GM23248 (cell line): ENCODE results near the gene NFIA. TPM values are rescaled to one million over a fixed set of nuclear protein-coding genes. Genes with fewer than 3 reads are reported as not detected.
A peak's percentile ranks its signal among the peaks of the same experiment; 100 is the strongest.
"Not testable (repeated sequence)": the region's sequence is repeated elsewhere in the genome, so short reads cannot be mapped to it uniquely, and the experiment has no call there.

Experiments
- DNase-seq: peaks from one replicate; pipeline ENCODE4 v3.0.0-alpha.2; 2015
- H2AFZ ChIP-seq: fragments of 200-600 bp; sonication (generic); 2 replicates; pipeline ENCODE4 v1.6.1; 2016; ENCODE audit warnings: antibody characterized with exemption
- H3F3A ChIP-seq: fragments of 200-600 bp; sonication (generic); 2 replicates; pipeline ENCODE4 v1.6.1; 2016; ENCODE audit warnings: mild to moderate bottlenecking, antibody characterized with exemption, mixed run types; ENCODE audit not compliant: insufficient read depth
- H3K27ac ChIP-seq: fragments of 200-600 bp; sonication (generic); 2 replicates; pipeline ENCODE4 v1.5.1; 2016; ENCODE audit warnings: mild to moderate bottlenecking
- H3K27me3 ChIP-seq: fragments of 200-600 bp; sonication (generic); replicated peaks from 2 replicates; pipeline ENCODE4 v1.6.1; 2016; ENCODE audit warnings: mild to moderate bottlenecking; ENCODE audit not compliant: insufficient read depth
- H3K36me3 ChIP-seq: fragments of 200-600 bp; sonication (generic); 2 replicates; pipeline ENCODE4 v1.6.1; 2016; ENCODE audit warnings: low read depth, mild to moderate bottlenecking
- H3K4me1 ChIP-seq: fragments of 200-600 bp; sonication (generic); 2 replicates; pipeline ENCODE4 v1.6.1; 2016; ENCODE audit warnings: mild to moderate bottlenecking; ENCODE audit not compliant: insufficient read depth
- H3K4me2 ChIP-seq: fragments of 200-600 bp; sonication (generic); one replicate; pipeline ENCODE4 v1.6.1; 2016; ENCODE audit warnings: mild to moderate bottlenecking; ENCODE audit not compliant: unreplicated experiment
- H3K4me3 ChIP-seq: fragments of 200-600 bp; sonication (generic); 2 replicates; pipeline ENCODE4 v1.5.1; 2016; ENCODE audit warnings: mild to moderate bottlenecking
- H3K79me2 ChIP-seq: fragments of 200-600 bp; sonication (generic); 2 replicates; pipeline ENCODE4 v1.6.1; 2016; ENCODE audit warnings: mild to moderate bottlenecking; ENCODE audit not compliant: insufficient read depth
- H3K9ac ChIP-seq: fragments of 200-600 bp; sonication (generic); 2 replicates; pipeline ENCODE4 v1.6.1; 2016; ENCODE audit warnings: mild to moderate bottlenecking
- H3K9me2 ChIP-seq: fragments of 200-600 bp; sonication (generic); 2 replicates; pipeline ENCODE4 v1.6.1; 2016; ENCODE audit warnings: mixed run types, mild to moderate bottlenecking, moderate library complexity; ENCODE audit not compliant: insufficient read depth
- H3K9me3 ChIP-seq: fragments of 200-600 bp; sonication (generic); one replicate; pipeline ENCODE4 v1.6.1; 2017; ENCODE audit warnings: low read depth
- H4K20me1 ChIP-seq: fragments of 200-600 bp; sonication (generic); 2 replicates; pipeline ENCODE4 v1.6.0; 2016; ENCODE audit not compliant: insufficient read depth
- EZH2 ChIP-seq: fragments of 200-600 bp; sonication (generic); IDR thresholded peaks from 2 replicates; pipeline ENCODE4 v1.6.1; 2018; ENCODE audit warnings: antibody characterized with exemption, mild to moderate bottlenecking; ENCODE audit not compliant: insufficient read depth, poor library complexity, severe bottlenecking
- EZH2phosphoT487 ChIP-seq: fragments of 200-600 bp; sonication (generic); IDR thresholded peaks from 2 replicates; pipeline ENCODE4 v1.6.1; 2018; ENCODE audit warnings: antibody characterized with exemption, moderate library complexity, mild to moderate bottlenecking, low read depth; ENCODE audit not compliant: insufficient read depth
- whole genome bisulfite sequencing, 2 experiments: methylation state at CpG; one replicate each; pipeline ENCODE4 v1.1.6; 2015 to 2017; ENCODE audit warnings: low lambda C conversion rate in 2 of 2, low coverage in 1 of 2; ENCODE audit errors: missing lambda C conversion rate in 2 of 2; 5-methylcytosine and 5-hydroxymethylcytosine counted together
- in situ Hi-C: fragments of 300-500 bp; cut with MboI; formaldehyde crosslinking; loops from 2 replicates; pipeline ENCODE4 v1.15.0; 2020
- polyA plus RNA-seq: library from polyadenylated mRNA; unstranded; fragments of >200 nt; fragmentation: Nextera tagmentation; extraction: Ambion mirVana; gene quantifications from 2 replicates; pipeline ENCODE4 v1.2.1, GENCODE V29; 2016
- total RNA-seq: library from RNA; depleted of rRNA; stranded (reverse); fragments of >200 nt; shearing (Covaris generic); gene quantifications from 2 replicates; pipeline ENCODE4 v1.2.3, GENCODE V29; 2014

Gene NFIA
- total and polyA plus RNA-seq, 2 experiments from 2014 or later: 3.4 to 8.8 TPM

DNA sequence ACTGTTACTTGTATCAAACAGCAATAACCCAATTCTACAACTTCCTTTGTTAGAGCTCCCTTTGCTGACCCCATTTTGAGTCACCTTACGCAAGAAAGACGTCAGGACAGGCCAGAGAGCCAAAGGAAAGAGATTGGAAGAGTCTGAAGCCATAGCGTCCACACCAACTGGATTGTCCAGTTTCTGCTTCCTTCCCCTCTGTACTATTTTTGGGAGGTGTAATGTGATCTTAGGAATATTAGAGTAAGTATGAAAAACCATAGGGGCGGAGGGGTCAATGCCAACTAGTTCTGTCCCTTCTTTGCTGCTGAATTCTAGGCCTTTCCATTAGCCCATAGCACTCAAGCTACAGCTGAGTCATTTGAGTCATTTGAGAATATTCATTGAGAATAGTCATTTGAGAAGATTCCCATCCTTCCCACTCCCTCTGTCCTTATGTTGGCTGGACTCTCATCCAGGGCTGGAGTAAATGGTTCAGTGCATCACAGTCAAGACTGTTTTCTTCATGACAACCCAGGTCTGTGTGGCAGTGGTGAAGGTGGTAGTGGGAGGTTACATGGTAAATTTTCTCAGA, 14.8 kb upstream of the NFIA start:
- TF ChIP-seq EZH2phosphoT487 (no peak), EZH2 (no peak)
- Histone ChIP-seq H2AFZ (no peak overlapping the region), H3K9me2 (no peaks in the 10 kb centered on the region), H4K20me1 (no peaks in the 10 kb centered on the region), H3K9me3 (no peaks in the 10 kb centered on the region), H3K79me2 (no peaks in the 10 kb centered on the region), H3K4me2 (no peak overlapping the region), H3K4me3 (no peak overlapping the region), H3K27me3 (no peaks in the 10 kb centered on the region), H3K4me1 (no peaks in the 10 kb centered on the region), H3K27ac (no peak overlapping the region), H3K36me3 (no peaks in the 10 kb centered on the region), H3K9ac (no peak overlapping the region), H3F3A (no peaks in the 10 kb centered on the region)
- in situ Hi-C loops: loop anchor here (25.0 kb wide), 1 partner anchor 270 kb away; no protein-coding TSS in a partner anchor
- 92 to 95% methylated on average over 4 of the region's 4 CpGs for WGBS, 2 experiments
- DNase-seq: peak; percentile 23

DNA sequence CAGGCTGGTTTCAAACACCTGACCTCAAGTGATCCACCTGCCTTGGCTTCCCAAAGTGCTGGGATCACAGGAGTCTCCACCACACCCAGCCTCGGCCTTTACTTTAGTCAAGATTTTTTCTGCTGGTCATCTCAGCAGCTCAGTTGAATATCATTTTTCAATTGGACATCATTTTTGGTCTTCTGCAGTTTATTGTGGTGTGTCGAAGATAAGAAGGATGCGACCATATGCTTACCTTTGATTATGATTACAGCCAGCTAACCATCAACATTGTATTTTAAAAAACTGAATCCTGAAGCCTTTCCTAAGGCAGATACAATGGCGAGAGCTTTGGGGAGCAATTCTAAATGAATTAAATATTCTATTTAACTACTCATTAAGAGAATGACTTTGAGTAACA, 12.3 kb upstream of the NFIA start:
- H3K4me2 ChIP-seq: no peak overlapping the region
- H3F3A ChIP-seq: no peaks in the 10 kb centered on the region
- no peak overlapping the region for H3K9ac ChIP-seq
- 91 to 92% methylated on average over 4 of the region's 4 CpGs for WGBS, 2 experiments
- TF ChIP-seq EZH2 (no peak), EZH2phosphoT487 (no peak)
- no peaks in the 10 kb centered on the region for H3K27me3 ChIP-seq
- no peaks in the 10 kb centered on the region for H3K79me2 ChIP-seq
- H3K9me2 ChIP-seq: no peaks in the 10 kb centered on the region
- no peak overlapping the region for H3K27ac ChIP-seq
- no peak overlapping the region for H3K4me3 ChIP-seq
- no peaks in the 10 kb centered on the region for H3K4me1 ChIP-seq
- H2AFZ ChIP-seq: no peak overlapping the region
- in situ Hi-C loops: loop anchor here (25.0 kb wide), 1 partner anchor 267 kb away; no protein-coding TSS in a partner anchor
- H3K9me3 ChIP-seq: no peaks in the 10 kb centered on the region
- no peaks in the 10 kb centered on the region for H3K36me3 ChIP-seq
- H4K20me1 ChIP-seq: no peaks in the 10 kb centered on the region
- DNase-seq: no peak

DNA sequence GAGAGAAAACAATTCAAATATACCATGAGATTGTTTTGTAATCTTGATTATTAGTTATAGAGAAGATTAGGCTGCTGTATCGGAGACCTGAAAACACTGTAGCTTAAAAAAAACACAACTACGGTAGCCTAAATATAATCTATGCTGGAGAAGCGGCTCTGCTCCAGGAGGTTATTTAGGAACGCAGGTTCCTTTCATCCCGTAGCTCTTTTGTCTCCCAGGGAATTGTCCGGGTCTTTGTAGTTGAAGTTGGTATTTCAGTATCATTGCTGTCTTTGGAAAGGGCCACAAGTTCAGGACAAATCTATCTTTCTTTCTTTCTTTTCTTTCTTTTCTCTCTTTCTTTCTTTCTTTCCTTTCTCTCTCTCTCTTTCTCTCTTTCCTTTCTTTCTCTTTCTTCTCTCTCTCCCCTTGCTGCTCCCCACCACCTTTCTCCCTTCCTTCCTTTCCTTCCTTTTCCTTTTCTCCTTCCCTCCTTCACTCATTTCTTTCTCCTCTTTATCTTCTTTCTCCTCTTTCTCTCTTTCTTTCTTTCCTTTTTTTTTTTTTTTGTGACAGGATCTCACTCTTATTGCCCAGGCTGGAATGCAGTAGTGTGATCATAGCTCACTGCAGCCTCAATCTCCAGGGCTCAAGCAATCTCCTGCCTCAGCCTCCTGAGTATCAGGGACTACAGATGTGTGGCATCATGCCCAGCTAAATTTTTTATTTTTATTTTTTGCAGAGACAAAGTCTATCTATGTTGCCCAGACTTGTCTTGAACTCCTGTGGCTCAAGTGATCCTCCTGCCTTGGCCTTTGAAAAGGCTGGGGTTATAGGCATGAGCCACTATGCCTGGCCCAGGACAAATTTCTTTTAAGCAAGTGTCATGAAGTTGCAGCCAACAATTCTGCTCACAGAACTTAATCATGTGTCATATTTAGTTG, 10.9 kb upstream of the NFIA start:
- in situ Hi-C loops: loop anchor here (25.0 kb wide), 1 partner anchor 266 kb away; no protein-coding TSS in a partner anchor
- TF ChIP-seq EZH2 (no peak), EZH2phosphoT487 (no peak)
- Histone ChIP-seq H2AFZ (no peak overlapping the region), H3K9me3 (no peaks in the 10 kb centered on the region), H3K79me2 (no peaks in the 10 kb centered on the region), H3K27me3 (no peaks in the 10 kb centered on the region), H3K9me2 (no peaks in the 10 kb centered on the region), H3K36me3 (no peaks in the 10 kb centered on the region), H3K4me2 (no peak overlapping the region), H3F3A (peaks cover 6% of the 10 kb centered on the region), H3K27ac (no peak overlapping the region), H4K20me1 (no peaks in the 10 kb centered on the region), H3K4me3 (no peak overlapping the region), H3K4me1 (no peaks in the 10 kb centered on the region), H3K9ac (no peak overlapping the region)
- no peak for DNase-seq
- WGBS, 2 experiments: 75 to 77% methylated on average over 6 of the region's 6 CpGs

DNA sequence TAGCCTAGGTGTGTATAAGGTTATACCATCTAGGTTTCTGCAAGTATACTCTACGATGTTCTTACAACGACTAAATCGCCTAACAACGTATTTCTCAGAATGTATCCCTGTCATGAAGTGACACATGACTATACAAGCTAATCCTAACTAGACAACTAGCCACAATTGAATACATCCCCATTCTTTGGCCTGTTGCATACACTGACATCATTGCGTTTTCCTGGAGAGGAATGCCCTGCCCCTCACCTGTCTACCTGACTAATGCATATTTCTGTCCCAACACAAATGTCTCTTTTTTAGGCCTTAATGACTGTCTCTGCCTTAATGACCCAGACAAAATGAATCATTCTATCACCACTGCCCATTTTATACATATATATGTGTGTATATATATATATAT, 8.5 kb upstream of the NFIA start:
- no peaks in the 10 kb centered on the region for H3K79me2 ChIP-seq
- no peak overlapping the region for H3K4me3 ChIP-seq
- in situ Hi-C loops: loop anchor here (25.0 kb wide), 1 partner anchor 263 kb away; no protein-coding TSS in a partner anchor
- H3K36me3 ChIP-seq: no peaks in the 10 kb centered on the region
- peaks cover 7% of the 10 kb centered on the region for H3K4me1 ChIP-seq
- H3K4me2 ChIP-seq: no peak overlapping the region
- no peak overlapping the region for H3K27ac ChIP-seq
- no peak for DNase-seq
- H4K20me1 ChIP-seq: no peaks in the 10 kb centered on the region
- TF ChIP-seq EZH2phosphoT487: no peak
- no peak for TF ChIP-seq EZH2
- WGBS, 2 experiments: 90 to 91% methylated on average over 5 of the region's 5 CpGs
- no peak overlapping the region for H2AFZ ChIP-seq
- peaks cover 22% of the 10 kb centered on the region for H3F3A ChIP-seq
- H3K9me2 ChIP-seq: no peaks in the 10 kb centered on the region
- no peaks in the 10 kb centered on the region for H3K27me3 ChIP-seq
- H3K9ac ChIP-seq: no peak overlapping the region
- H3K9me3 ChIP-seq: no peaks in the 10 kb centered on the region

DNA sequence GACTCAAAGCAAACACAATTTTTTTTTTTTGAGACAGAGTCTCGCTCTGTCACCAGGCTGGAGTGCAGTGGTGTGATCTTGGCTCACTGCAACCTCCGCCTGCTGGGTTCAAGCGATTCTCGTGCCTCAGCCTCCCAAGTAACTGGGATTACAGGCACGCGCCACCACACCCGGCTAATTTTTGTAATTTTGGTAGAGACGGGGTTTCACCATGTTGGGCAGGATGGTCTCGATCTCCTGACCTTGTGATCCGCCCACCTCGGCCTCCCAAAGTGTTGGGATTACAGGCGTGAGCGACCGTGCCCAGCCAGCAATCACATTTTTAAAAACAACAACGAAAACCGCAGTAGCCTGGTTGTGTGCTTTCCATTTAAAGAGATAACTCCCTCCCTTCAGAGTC, 6.5 kb upstream of the NFIA start:
- H3K79me2 ChIP-seq, H4K20me1 ChIP-seq, H3K9me2 ChIP-seq, H3K9me3 ChIP-seq, H3K9ac ChIP-seq, H3K4me3 ChIP-seq, H3K36me3 ChIP-seq, DNase-seq, in situ Hi-C loops, H3K27ac ChIP-seq, H3K27me3 ChIP-seq, H3K4me2 ChIP-seq: not testable (repeated sequence)
- Histone ChIP-seq H3F3A (peaks cover 41% of the 10 kb centered on the region), H3K4me1 (peaks cover 23% of the 10 kb centered on the region), H2AFZ (peak overlapping the region; percentile 96)
- WGBS, 2 experiments: 57 to 60% methylated on average over 16 of the region's 16 CpGs
